Kidney glomerular epithelial cell (primary cell): ENCODE measurements around the gene CEBPB.
"Not testable (repeated sequence)": the region's sequence is repeated elsewhere in the genome, so short reads cannot be mapped to it uniquely, and the experiment has no call there.

ENCODE experiments used
- DNase-seq: peaks from one replicate; lab custom pipeline; 2025; lab: John Stamatoyannopoulos, UW

CEBPB gene

GRCh38 chr20:50190251-50191064 is at the start of gene CEBPB:
Gene CEBPB, plus strand, starts transcription at chr20:50190830. Its CDS starts 204 bp downstream, at chr20:50191034.
- DNase-seq: peak; percentile 78

- no peak for DNase-seq
Measured at GRCh38 chr20:50141018-50141675, 49.5 kb upstream of the CEBPB start.

- no peak for DNase-seq
Measured at GRCh38 chr20:50141811-50142561, 48.6 kb upstream of the CEBPB start.

- no peak for DNase-seq
Measured at GRCh38 chr20:50142812-50143211, 47.8 kb upstream of the CEBPB start.

GRCh38 chr20:50144362-50144761 is 46.3 kb upstream of the CEBPB start:
- DNase-seq: peak; percentile 80

- DNase-seq: no peak
Measured at GRCh38 chr20:50145566-50145965, 45.1 kb upstream of the CEBPB start.

GRCh38 chr20:50146214-50146613 is 44.4 kb upstream of the CEBPB start:
- no peak for DNase-seq

GRCh38 chr20:50146732-50147662 is 43.6 kb upstream of the CEBPB start:
- DNase-seq: no peak

- DNase-seq: no peak
Measured at GRCh38 chr20:50149481-50150254, 41.0 kb upstream of the CEBPB start.

- DNase-seq: no peak
Measured at GRCh38 chr20:50151034-50151743, 39.4 kb upstream of the CEBPB start.

- DNase-seq: peak; percentile 53
Measured at GRCh38 chr20:50152394-50153152, 38.1 kb upstream of the CEBPB start.

GRCh38 chr20:50153153-50153499 is 37.5 kb upstream of the CEBPB start:
- no peak for DNase-seq

- DNase-seq: peak; percentile 81
Measured at GRCh38 chr20:50153500-50154377, 36.9 kb upstream of the CEBPB start, which contains the start of gene PEDS1. Gene PEDS1, minus strand, starts transcription at chr20:50153723. Its CDS starts 86 bp downstream, at chr20:50153637.

- not testable (repeated sequence) for DNase-seq
Measured at GRCh38 chr20:50161494-50161893, 29.1 kb upstream of the CEBPB start.

- DNase-seq: peak; percentile 27
Measured at GRCh38 chr20:50163570-50164317, 26.9 kb upstream of the CEBPB start.

- DNase-seq: peak; percentile 100
Measured at GRCh38 chr20:50165684-50166554, 24.7 kb upstream of the CEBPB start.
